Cardiac muscle cell (in vitro differentiated cells and primary cell): ENCODE measurements around the gene ZNF385D. TPM values are rescaled to one million over a fixed set of nuclear protein-coding genes. Genes with fewer than 3 reads are reported as not detected.
A peak's percentile ranks its signal among the peaks of the same experiment; 100 is the strongest.

Experiments
- DNase-seq, 2 donors: peaks; one replicate each; pipeline versions ENCODE4 v3.0.0 to v3.0.0-alpha.2; 2010 to 2017; ENCODE audit warnings: low read depth in 1 of 2, low spot score in 1 of 2
- H3K27ac ChIP-seq: fragments of 200-600 bp; sonication (generic); 2 replicates; pipeline ENCODE4 v1.5.1; 2016
- H3K27me3 ChIP-seq: fragments of 200-600 bp; sonication (generic); 2 replicates; pipeline ENCODE4 v1.6.0; 2016; ENCODE audit warnings: control low read depth
- H3K36me3 ChIP-seq: fragments of 200-600 bp; sonication (generic); 2 replicates; pipeline ENCODE4 v1.5.1; 2016; ENCODE audit warnings: control low read depth
- H3K4me1 ChIP-seq: fragments of 200-600 bp; sonication (generic); 2 replicates; pipeline ENCODE4 v1.8.1; 2017; ENCODE audit warnings: low read depth, mild to moderate bottlenecking, mixed run types
- H3K4me3 ChIP-seq: fragments of 200-600 bp; sonication (generic); 2 replicates; pipeline ENCODE4 v1.5.1; 2016; ENCODE audit warnings: mild to moderate bottlenecking
- H3K9me3 ChIP-seq: fragments of 200-600 bp; sonication (generic); 2 replicates; pipeline ENCODE4 v1.5.1; 2017; ENCODE audit warnings: low read depth, mild to moderate bottlenecking, control low read depth
- CTCF ChIP-seq: IDR thresholded peaks from 2 replicates; pipeline ENCODE4 v1.5.1; 2012; ENCODE audit warnings: low read depth, mild to moderate bottlenecking, low read length
- polyA plus RNA-seq: library from polyadenylated mRNA; unstranded; fragments of >200 nt; fragmentation: Nextera tagmentation; extraction: Ambion mirVana; gene quantifications from 2 replicates; pipeline ENCODE4 v1.2.1, GENCODE V29; 2016
- total RNA-seq: library from RNA; depleted of rRNA; stranded (reverse); fragments of >200 nt; gene quantifications from 2 replicates; pipeline ENCODE4 v1.2.3, GENCODE V29; 2016

The ZNF385D gene
- total and polyA plus RNA-seq, 2 experiments from 2014 or later = 1.3 to 10.6 TPM

DNA sequence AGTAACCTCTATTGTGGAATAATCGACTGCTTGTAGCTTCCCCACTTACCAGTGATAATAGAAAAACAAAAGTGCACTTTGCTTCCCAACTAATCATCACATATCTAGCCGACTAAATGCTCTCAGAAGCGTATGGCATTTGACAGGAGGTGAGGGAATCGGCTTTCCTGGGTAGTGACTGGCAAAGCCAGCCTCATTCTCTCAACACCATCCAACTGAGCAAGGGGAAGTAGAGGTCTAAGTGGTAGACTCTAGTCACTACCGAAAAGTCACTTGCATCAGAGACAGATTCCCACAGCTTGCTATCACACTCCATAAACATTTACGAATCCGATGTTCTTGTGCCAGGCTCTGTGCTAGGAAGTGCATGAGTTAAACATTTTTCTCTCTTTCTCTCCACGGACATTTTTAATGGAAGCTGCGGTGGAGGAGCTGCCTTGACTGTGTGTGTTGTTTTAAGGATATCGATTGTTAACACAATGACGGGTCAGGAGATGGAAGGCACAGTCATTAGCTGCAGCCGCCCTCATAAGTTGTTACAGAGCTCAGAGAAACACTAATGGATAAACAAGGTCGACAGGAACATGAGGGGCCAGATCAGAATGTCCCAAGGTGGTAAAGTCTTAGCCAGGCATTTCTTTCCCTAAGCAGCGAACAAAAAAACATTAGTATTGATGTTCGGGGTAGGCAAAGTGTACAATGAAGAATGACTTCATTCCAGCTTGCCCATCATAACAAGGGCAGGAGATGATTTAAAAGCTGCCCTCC lies 11.9 kb downstream of the ZNF385D start:
- Histone ChIP-seq H3K27me3 (no peaks in the 10 kb centered on the region), H3K27ac (no peak overlapping the region), H3K36me3 (no peaks in the 10 kb centered on the region), H3K9me3 (no peaks in the 10 kb centered on the region), H3K4me1 (peaks cover 13% of the 10 kb centered on the region), H3K4me3 (no peak overlapping the region)
- TF ChIP-seq CTCF = no peak
- no peak for DNase-seq

GRCh38 chr3:21738283-21738682 lies 12.7 kb downstream of the ZNF385D start:
- TF ChIP-seq CTCF = no peak
- Histone ChIP-seq H3K4me1 (peaks cover 13% of the 10 kb centered on the region), H3K36me3 (no peaks in the 10 kb centered on the region), H3K4me3 (no peak overlapping the region), H3K9me3 (no peaks in the 10 kb centered on the region), H3K27me3 (no peaks in the 10 kb centered on the region), H3K27ac (peak overlapping the region; percentile 10)
- DNase-seq = no peak

DNA sequence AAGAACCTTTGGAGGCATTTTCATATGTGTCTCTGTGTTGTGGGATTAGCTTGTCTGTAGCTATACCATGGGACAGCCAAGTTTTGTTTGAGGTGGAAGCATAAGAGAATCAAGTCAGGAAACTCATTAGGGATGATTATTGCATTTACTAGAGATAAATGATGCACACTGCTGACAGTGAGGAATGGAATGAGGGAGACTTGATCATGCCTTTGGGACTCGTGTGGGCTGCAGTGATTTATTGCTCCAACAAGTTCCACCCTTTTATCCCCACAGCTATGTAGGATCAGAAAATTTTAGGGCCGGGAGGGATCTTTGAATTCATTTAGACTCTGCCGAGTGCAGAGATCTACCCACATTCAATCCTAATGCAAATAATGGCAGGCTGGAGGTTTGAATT lies 16.3 kb downstream of the ZNF385D start:
- Histone ChIP-seq H3K36me3 (no peaks in the 10 kb centered on the region), H3K9me3 (no peaks in the 10 kb centered on the region), H3K4me1 (peaks cover 21% of the 10 kb centered on the region), H3K27ac (no peak overlapping the region), H3K4me3 (no peak overlapping the region), H3K27me3 (no peaks in the 10 kb centered on the region)
- TF ChIP-seq CTCF = no peak
- DNase-seq = no peak

DNA sequence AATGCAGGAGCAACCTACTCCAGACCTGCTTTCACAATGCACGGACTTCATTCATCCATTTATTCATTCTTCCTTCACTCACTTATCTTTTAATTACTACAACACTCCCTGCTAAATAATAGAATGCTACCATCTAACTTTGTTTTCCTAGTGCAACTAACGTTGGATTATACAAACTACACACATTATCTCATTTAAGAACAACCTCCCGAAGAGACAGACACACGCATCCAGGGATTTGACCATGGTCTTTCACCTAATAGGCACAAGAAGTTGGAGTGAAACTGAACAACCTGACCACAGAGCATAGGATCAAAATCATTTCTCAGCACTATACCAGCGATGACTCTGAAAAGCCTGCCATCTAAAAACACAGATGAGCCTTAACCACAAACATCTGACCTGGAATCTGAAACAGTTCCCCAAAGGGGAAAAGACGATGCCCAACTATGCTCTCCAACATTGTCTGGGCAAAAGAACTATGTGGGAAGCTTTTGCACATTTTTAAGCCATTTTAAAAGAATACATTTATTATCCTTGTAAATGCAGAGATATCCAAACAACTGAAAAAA lies 21.0 kb downstream of the ZNF385D start:
- no peak overlapping the region for H3K4me3 ChIP-seq
- no peak for TF ChIP-seq CTCF
- peak overlapping the region; percentile 19 for H3K27ac ChIP-seq
- H3K9me3 ChIP-seq = no peaks in the 10 kb centered on the region
- peaks cover 21% of the 10 kb centered on the region for H3K4me1 ChIP-seq
- no peaks in the 10 kb centered on the region for H3K27me3 ChIP-seq
- no peaks in the 10 kb centered on the region for H3K36me3 ChIP-seq
- peak in 1 of 2 donors; percentile 33 for DNase-seq

- H3K9me3 ChIP-seq = no peaks in the 10 kb centered on the region
- H3K27me3 ChIP-seq = no peaks in the 10 kb centered on the region
- H3K27ac ChIP-seq = peak overlapping the region; percentile 64
- no peaks in the 10 kb centered on the region for H3K36me3 ChIP-seq
- TF ChIP-seq CTCF = no peak
- peaks cover 21% of the 10 kb centered on the region for H3K4me1 ChIP-seq
- no peak for DNase-seq
- no peak overlapping the region for H3K4me3 ChIP-seq
These were observed 21.7 kb downstream of the ZNF385D start for GRCh38 chr3:21729331-21729730.
